ENCODE measurements around the gene CCRL2.
A peak's percentile ranks its signal among the peaks of the same experiment; 100 is the strongest.

Gene CCRL2

DNA sequence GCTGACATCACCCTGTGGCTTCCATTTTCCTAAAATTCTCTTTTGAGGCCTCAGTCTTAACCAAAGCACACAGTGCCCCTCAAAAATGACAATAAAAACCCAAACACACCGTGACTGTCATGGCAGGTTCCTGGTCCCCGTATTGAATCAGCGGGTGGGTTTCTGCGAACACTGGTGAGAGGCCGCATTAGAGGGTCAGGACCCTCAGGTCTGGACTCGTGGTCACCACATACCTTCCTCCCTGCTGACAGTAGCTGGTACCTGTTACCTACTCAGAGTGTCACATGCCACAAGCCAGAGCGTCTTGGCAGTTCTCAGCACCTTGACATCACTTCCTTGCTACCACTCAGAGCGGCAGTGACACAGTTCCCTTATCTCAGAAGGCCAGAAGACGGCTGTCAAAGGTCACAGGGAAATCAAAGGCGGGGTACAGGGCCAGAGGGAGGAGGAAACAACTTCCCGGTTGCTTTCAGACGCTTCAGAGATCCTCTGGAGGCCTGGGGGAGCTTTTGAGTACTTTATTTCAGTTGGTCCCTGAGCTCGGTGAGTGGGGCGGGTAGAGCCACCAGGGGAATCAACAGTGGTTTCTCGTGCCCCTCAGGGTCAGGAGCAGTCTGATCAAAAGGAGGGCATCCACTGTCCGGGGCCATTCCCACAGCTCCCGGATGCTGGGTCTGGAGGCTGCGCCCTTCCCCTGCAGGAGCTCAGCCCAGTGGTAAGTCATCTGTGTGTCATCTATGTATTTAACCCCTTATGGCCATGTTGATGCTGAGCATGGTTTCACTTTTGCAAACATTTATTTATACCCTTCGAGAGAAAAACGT is at the start of gene CCRL2, which contains the start of gene CCR5AS:
TSS of gene CCRL2 (plus strand) at position 472 of the 824 bp plus-strand sequence. CDS start 821 bp downstream, outside the sequence.
TSS of gene CCR5AS (minus strand) at position 279 of the 824 bp plus-strand sequence.
- DNase-seq = peak; percentile 23

DNA sequence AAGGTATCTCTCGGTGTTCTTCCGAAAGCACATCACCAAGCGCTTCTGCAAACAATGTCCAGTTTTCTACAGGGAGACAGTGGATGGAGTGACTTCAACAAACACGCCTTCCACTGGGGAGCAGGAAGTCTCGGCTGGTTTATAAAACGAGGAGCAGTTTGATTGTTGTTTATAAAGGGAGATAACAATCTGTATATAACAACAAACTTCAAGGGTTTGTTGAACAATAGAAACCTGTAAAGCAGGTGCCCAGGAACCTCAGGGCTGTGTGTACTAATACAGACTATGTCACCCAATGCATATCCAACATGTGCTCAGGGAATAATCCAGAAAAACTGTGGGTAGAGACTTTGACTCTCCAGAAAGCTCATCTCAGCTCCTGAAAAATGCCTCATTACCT is 48.6 kb upstream of the CCRL2 start:
- no peak for DNase-seq

GRCh38 chr3:46359733-46360493 is 47.1 kb upstream of the CCRL2 start:
- DNase-seq = no peak

DNA sequence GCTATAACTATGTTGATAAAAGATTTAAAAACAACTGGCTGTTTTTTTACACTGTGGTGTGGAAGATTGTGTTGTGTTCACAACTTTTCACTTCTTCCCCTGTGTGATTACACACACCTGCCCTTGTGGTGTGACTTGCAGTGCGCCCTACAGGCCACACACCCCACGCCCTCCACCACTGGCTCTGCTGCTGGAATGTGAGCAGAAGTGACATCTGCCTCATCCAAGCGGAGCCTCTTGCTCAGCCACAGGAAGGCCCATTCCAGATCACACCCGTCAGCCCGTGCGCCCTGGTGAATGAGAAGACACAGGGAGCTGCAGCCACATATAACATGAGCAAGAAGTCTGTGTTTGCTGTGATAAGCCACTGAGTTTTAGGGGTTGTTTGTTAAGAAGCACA is 46.2 kb upstream of the CCRL2 start:
- DNase-seq = no peak

- no peak for DNase-seq
These were observed 45.4 kb upstream of the CCRL2 start for GRCh38 chr3:46361408-46362283.

- no peak for DNase-seq
These were observed 42.0 kb upstream of the CCRL2 start for GRCh38 chr3:46365041-46365440.

DNA sequence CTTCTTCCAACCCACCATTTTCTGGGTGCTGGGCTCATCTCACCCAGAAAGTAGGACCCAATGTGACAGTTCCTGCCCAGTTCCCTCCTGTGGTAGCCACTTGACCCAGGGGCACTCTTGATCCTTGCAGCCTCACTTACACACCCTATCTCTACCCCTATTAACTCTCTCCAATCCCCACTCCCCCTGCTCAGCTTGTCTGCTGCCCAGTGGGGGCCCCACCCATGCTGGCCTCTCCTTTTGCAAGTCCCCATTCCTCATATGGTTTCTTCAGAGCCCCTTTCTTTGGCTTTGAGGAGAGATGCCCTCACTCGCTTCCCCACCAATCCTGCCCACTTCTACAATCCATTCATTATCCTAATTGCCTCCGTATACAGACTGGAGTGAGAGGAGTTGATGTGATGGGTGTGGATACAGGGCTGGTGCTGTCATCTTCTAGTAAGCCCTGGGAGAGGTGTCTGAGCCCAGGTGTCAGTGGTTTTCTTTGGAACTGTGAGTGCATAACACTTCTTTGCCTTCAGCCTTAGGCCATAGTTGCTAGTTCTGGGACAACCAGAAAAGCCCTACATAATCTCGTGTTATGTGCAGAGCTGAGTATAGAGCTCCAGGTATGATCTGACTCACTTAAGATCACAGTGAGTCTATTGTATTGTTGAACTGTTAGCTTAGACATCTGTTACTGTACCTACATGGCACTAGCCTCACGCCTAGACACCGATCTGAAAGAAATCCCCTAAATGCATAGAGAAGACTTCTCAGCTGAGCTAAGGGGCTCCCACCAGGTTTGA is 41.1 kb upstream of the CCRL2 start:
- no peak for DNase-seq

DNA sequence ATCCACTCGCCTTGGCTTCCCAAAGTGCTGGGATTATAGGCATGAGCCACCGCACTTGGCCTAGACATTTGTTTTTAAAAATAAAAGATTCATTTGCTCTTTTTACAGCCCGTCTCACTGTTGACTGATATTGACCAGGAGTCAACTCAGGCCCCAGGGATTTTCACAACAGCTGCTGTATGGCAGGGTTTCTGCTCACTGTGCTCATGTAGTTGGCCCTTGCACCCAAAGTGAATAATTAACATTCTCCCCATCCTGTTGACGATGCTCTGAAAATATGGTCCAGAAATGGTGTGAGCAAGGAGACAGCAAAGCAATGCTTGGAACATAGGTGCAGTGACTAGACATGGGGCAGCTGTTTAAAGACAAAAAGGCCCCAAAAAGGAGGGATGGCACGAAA is 39.2 kb upstream of the CCRL2 start:
- DNase-seq = no peak

DNA sequence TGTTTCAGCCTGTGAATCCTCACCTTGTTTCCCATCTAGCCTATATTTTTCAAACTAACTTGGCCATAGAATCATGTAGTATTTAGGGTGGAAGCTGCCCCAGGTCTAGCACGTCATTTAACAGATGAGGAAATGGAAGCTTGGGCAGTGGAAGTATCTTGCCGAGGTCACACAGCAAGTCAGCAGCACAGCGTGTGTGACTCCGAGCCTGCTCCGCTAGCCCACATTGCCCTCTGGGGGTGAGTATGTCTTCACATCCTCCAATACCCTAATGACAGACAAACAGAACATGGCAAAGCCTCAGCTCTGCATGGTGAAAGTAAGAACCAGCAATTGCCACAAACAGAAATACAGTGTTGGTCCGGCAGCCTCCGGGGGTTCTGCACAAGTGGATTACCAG is 38.5 kb upstream of the CCRL2 start:
- peak; percentile 48 for DNase-seq

DNA sequence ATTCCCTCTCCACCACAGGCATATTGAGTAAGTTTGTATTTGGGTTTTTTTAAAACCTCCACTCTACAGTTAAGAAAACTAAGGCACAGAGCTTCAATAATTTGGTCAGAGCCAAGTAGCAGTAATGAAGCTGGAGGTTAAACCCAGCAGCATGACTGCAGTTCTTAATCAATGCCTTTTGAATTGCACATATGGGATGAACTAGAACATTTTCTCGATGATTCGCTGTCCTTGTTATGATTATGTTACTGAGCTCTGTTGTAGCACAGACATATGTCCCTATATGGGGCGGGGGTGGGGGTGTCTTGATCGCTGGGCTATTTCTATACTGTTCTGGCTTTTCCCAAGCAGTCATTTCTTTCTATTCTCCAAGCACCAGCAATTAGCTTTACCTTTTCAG is 37.9 kb upstream of the CCRL2 start:
- DNase-seq = no peak

GRCh38 chr3:46369675-46370132 is 37.4 kb upstream of the CCRL2 start:
- DNase-seq = no peak

DNA sequence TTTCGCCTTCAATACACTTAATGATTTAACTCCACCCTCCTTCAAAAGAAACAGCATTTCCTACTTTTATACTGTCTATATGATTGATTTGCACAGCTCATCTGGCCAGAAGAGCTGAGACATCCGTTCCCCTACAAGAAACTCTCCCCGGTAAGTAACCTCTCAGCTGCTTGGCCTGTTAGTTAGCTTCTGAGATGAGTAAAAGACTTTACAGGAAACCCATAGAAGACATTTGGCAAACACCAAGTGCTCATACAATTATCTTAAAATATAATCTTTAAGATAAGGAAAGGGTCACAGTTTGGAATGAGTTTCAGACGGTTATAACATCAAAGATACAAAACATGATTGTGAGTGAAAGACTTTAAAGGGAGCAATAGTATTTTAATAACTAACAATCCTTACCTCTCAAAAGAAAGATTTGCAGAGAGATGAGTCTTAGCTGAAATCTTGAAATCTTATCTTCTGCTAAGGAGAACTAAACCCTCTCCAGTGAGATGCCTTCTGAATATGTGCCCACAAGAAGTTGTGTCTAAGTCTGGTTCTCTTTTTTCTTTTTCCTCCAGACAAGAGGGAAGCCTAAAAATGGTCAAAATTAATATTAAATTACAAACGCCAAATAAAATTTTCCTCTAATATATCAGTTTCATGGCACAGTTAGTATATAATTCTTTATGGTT is 36.1 kb upstream of the CCRL2 start, which contains the start of gene CCR5:
TSS of gene CCR5 (plus strand) at position 108 of the 680 bp plus-strand sequence. CDS start 1,957 bp downstream, outside the sequence.
- DNase-seq = no peak

GRCh38 chr3:46371519-46372340 is 35.3 kb upstream of the CCRL2 start:
- DNase-seq = no peak

DNA sequence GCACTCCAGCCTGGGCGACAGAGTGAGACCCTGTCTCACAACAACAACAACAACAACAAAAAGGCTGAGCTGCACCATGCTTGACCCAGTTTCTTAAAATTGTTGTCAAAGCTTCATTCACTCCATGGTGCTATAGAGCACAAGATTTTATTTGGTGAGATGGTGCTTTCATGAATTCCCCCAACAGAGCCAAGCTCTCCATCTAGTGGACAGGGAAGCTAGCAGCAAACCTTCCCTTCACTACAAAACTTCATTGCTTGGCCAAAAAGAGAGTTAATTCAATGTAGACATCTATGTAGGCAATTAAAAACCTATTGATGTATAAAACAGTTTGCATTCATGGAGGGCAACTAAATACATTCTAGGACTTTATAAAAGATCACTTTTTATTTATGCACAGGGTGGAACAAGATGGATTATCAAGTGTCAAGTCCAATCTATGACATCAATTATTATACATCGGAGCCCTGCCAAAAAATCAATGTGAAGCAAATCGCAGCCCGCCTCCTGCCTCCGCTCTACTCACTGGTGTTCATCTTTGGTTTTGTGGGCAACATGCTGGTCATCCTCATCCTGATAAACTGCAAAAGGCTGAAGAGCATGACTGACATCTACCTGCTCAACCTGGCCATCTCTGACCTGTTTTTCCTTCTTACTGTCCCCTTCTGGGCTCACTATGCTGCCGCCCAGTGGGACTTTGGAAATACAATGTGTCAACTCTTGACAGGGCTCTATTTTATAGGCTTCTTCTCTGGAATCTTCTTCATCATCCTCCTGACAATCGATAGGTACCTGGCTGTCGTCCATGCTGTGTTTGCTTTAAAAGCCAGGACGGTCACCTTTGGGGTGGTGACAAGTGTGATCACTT is 34.3 kb upstream of the CCRL2 start:
- no peak for DNase-seq

GRCh38 chr3:46374755-46375154 is 32.3 kb upstream of the CCRL2 start:
- DNase-seq = no peak

DNA sequence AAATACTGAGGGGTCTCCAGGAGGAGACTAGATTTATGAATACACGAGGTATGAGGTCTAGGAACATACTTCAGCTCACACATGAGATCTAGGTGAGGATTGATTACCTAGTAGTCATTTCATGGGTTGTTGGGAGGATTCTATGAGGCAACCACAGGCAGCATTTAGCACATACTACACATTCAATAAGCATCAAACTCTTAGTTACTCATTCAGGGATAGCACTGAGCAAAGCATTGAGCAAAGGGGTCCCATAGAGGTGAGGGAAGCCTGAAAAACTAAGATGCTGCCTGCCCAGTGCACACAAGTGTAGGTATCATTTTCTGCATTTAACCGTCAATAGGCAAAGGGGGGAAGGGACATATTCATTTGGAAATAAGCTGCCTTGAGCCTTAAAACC is 31.8 kb upstream of the CCRL2 start:
- DNase-seq = no peak

DNA sequence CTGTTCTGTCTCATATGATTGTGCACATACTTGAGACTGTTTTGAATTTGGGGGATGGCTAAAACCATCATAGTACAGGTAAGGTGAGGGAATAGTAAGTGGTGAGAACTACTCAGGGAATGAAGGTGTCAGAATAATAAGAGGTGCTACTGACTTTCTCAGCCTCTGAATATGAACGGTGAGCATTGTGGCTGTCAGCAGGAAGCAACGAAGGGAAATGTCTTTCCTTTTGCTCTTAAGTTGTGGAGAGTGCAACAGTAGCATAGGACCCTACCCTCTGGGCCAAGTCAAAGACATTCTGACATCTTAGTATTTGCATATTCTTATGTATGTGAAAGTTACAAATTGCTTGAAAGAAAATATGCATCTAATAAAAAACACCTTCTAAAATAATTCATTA is 31.2 kb upstream of the CCRL2 start:
- no peak for DNase-seq

- DNase-seq = peak; percentile 71
These were observed 28.6 kb upstream of the CCRL2 start for GRCh38 chr3:46378426-46378942.
